BE2C (cell line): ENCODE data around the gene TRERF1.

Experiments
- DNase-seq: peaks from one replicate; pipeline ENCODE4 v3.0.0-alpha.2; 2020
- H3K27me3 ChIP-seq: fragments of 250-450 bp; sonication (Bioruptor Pico); 2 replicates; pipeline ENCODE4 v1.5.1; 2020; ENCODE audit warnings: mild to moderate bottlenecking
- H3K36me3 ChIP-seq: fragments of 250-450 bp; sonication (Bioruptor Pico); 2 replicates; pipeline ENCODE4 v1.5.1; 2020; ENCODE audit warnings: mild to moderate bottlenecking
- H3K4me1 ChIP-seq: fragments of 250-450 bp; sonication (Bioruptor Pico); 2 replicates; pipeline ENCODE4 v1.5.1; 2020
- H3K4me3 ChIP-seq: 2 replicates; pipeline ENCODE4 v1.5.1; 2011; ENCODE audit warnings: low read depth, low read length
- H3K9me3 ChIP-seq: fragments of 250-450 bp; sonication (Bioruptor Pico); 2 replicates; pipeline ENCODE4 v1.5.1; 2020
- CTCF ChIP-seq: IDR thresholded peaks from 2 replicates; pipeline ENCODE4 v1.5.1; 2012; ENCODE audit warnings: mild to moderate bottlenecking, low read depth, low read length

TRERF1 gene

GRCh38 chr6:42345696-42346416 lies 105.9 kb downstream of the TRERF1 start:
- Histone ChIP-seq H3K9me3 (no peaks in the 10 kb centered on the region), H3K27me3 (peaks cover 3% of the 10 kb centered on the region), H3K4me3 (no peak overlapping the region), H3K4me1 (peaks cover 12% of the 10 kb centered on the region), H3K36me3 (no peaks in the 10 kb centered on the region)
- TF ChIP-seq CTCF, result no peak
- no peak for DNase-seq

GRCh38 chr6:42344756-42345155 lies 107.0 kb downstream of the TRERF1 start:
- H3K27me3 ChIP-seq, result peaks cover 3% of the 10 kb centered on the region
- no peaks in the 10 kb centered on the region for H3K9me3 ChIP-seq
- H3K4me3 ChIP-seq, result no peak overlapping the region
- DNase-seq, result no peak
- no peaks in the 10 kb centered on the region for H3K36me3 ChIP-seq
- H3K4me1 ChIP-seq, result peaks cover 11% of the 10 kb centered on the region
- TF ChIP-seq CTCF, result no peak

GRCh38 chr6:42341771-42342553 lies 109.8 kb downstream of the TRERF1 start:
- H3K36me3 ChIP-seq, result no peaks in the 10 kb centered on the region
- H3K4me1 ChIP-seq, result no peaks in the 10 kb centered on the region
- H3K27me3 ChIP-seq, result no peaks in the 10 kb centered on the region; the same call in 1 of the 2 replicates
- no peaks in the 10 kb centered on the region for H3K9me3 ChIP-seq
- DNase-seq, result no peak
- no peak overlapping the region for H3K4me3 ChIP-seq
- no peak for TF ChIP-seq CTCF

GRCh38 chr6:42341221-42341620 lies 110.5 kb downstream of the TRERF1 start:
- Histone ChIP-seq H3K27me3 (no peaks in the 10 kb centered on the region), H3K4me1 (no peaks in the 10 kb centered on the region), H3K4me3 (no peak overlapping the region), H3K36me3 (no peaks in the 10 kb centered on the region), H3K9me3 (no peaks in the 10 kb centered on the region)
- no peak for TF ChIP-seq CTCF
- no peak for DNase-seq

- TF ChIP-seq CTCF, result no peak
- no peaks in the 10 kb centered on the region for H3K36me3 ChIP-seq
- H3K27me3 ChIP-seq, result no peaks in the 10 kb centered on the region
- no peak for DNase-seq
- no peak overlapping the region for H3K4me3 ChIP-seq
- H3K9me3 ChIP-seq, result no peaks in the 10 kb centered on the region
- no peaks in the 10 kb centered on the region for H3K4me1 ChIP-seq
These were observed 111.2 kb downstream of the TRERF1 start for GRCh38 chr6:42340511-42340910.

- H3K27me3 ChIP-seq, result no peaks in the 10 kb centered on the region
- H3K36me3 ChIP-seq, result no peaks in the 10 kb centered on the region
- no peak for TF ChIP-seq CTCF
- no peak for DNase-seq
- no peaks in the 10 kb centered on the region for H3K4me1 ChIP-seq
- H3K4me3 ChIP-seq, result no peak overlapping the region
- no peaks in the 10 kb centered on the region for H3K9me3 ChIP-seq
These were observed 111.7 kb downstream of the TRERF1 start for GRCh38 chr6:42339991-42340401.
